H1 (cell line): ENCODE measurements around the gene LLGL2. TPM values are rescaled to one million over a fixed set of nuclear protein-coding genes. Genes with fewer than 3 reads are reported as not detected.

Experiments
- ASH2L ChIP-seq: fragments of 200-600, 300-600 bp; sonication (generic); IDR thresholded peaks from one replicate; pipeline ENCODE4 v1.7.1; 2017; ENCODE audit warnings: low read length
- BACH1 ChIP-seq: IDR thresholded peaks from 2 replicates; pipeline ENCODE4 v1.6.1; 2012; ENCODE audit warnings: low read length, improper control_type of control experiment
- BCL11A ChIP-seq, 2 experiments: IDR thresholded peaks; one replicate each; pipeline ENCODE4 v1.6.1; 2011; ENCODE audit warnings: low read depth in 2 of 2, low read length in 2 of 2, mild to moderate bottlenecking in 2 of 2
- CHD7 ChIP-seq: fragments of 300-600 bp; sonication (generic); IDR thresholded peaks from 2 replicates; pipeline ENCODE4 v1.7.1; 2012; ENCODE audit warnings: low read length, moderate library complexity, mild to moderate bottlenecking, inconsistent platforms; ENCODE audit not compliant: insufficient replicate concordance
- POLR2AphosphoS5 ChIP-seq: IDR thresholded peaks from 2 replicates; pipeline ENCODE4 v1.6.1; 2011; ENCODE audit warnings: low read depth, low read length
- SAP30 ChIP-seq: fragments of 300-600 bp; sonication (generic); IDR thresholded peaks from 2 replicates; pipeline ENCODE4 v1.7.1; 2012; ENCODE audit warnings: low read length, moderate library complexity, mild to moderate bottlenecking, inconsistent platforms; ENCODE audit not compliant: insufficient read depth, insufficient replicate concordance
- TEAD4 ChIP-seq: IDR thresholded peaks from 2 replicates; pipeline ENCODE4 v1.6.1; 2012; ENCODE audit warnings: low read depth, low read length, inconsistent platforms, mixed read lengths
- polyA plus RNA-seq, 7 experiments: library from polyadenylated mRNA; depleted of rRNA in 3 of 7; stranded (reverse) in 5 of 7; unstranded in 2 of 7; fragments of >200 nt in 5 of 7; fragments of 200-250 nt in 2 of 7; gene quantifications; 1 replicate in 5 of 7; 2 replicates in 1 of 7; 4 replicates in 1 of 7; pipeline versions ENCODE4 v1.2.1 to v1.2.3, GENCODE V29; 2011 to 2013; ENCODE audit warnings: missing spikeins in 2 of 7, mixed read lengths in 2 of 7
- total RNA-seq: library from RNA; stranded (reverse); fragmentation: NEBNext Ultra II Directional; extraction: Animal tissue kit (Norgen Biotek cat#: 25700); gene quantifications from 2 replicates; pipeline ENCODE4 v1.2.1, GENCODE V29; 2021

Gene LLGL2
- total and polyA plus RNA-seq, 2 of the 8 experiments (the other 6 are each of a cell fraction or from before 2014, with no cell fraction given): 64.5 to 77.1 TPM

DNA sequence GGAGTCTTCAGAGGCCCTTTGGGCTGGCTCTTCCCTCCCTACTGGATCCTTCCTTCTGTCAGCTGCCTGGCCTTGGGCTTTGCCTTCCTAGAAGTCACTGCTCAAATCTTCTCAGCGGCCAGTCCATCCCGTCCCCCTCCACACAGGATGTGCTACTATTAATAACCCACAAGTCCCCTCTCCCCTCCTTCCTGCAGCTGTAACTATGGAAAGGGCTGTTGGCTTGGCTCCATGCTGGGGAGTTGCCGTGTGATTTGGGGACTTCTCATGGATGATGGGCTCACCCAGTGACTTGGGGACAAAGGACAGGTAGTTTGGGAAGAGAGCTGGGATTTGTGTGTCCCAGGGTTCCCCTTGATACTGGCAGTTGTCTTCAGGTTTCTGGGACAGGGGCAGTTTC, 49.6 kb upstream of the LLGL2 start (continued):
- TF ChIP-seq CHD7 (no peak), ASH2L (no peak), BCL11A (IDR thresholded peaks at IDR 0.05; ENCODE audit: low read depth in 2 of 2, low read length in 2 of 2) (no peak), POLR2AphosphoS5 (no peak), TEAD4 (no peak), SAP30 (no peak), BACH1 (no peak)
